Prostate gland (tissue), 2 donors: ENCODE results near the gene SLAMF1.

ENCODE experiments used
- CTCF ChIP-seq, 4 experiments: fragments of 200-600 bp in 2 of 4; fragments of 450-650 bp in 2 of 4; sonication (generic) in 2 of 4; IDR thresholded peaks; 1 replicate in 3 of 4; 2 replicates in 1 of 4; pipeline ENCODE4 v1.5.1; 2016 to 2019; ENCODE audit warnings: antibody characterized with exemption in 4 of 4, mild to moderate bottlenecking in 2 of 4, moderate library complexity in 2 of 4
- POLR2A ChIP-seq: fragments of 450-650 bp; IDR thresholded peaks from one replicate; pipeline ENCODE4 v1.6.1; 2016; ENCODE audit warnings: antibody characterized with exemption, mild to moderate bottlenecking

GRCh38 chr1:160626509-160627342, 20.1 kb downstream of the SLAMF1 start:
- TF ChIP-seq POLR2A (no peak), CTCF (IDR thresholded peaks at IDR 0.05) (no peak)
